SK-N-SH treated with all-trans-retinoic acid at 6 μM for 48 hours (cell line): ENCODE results near the gene HLA-C.
"Not testable (repeated sequence)": the region's sequence is repeated elsewhere in the genome, so short reads cannot be mapped to it uniquely, and the experiment has no call there.

ENCODE experiments used
- ATAC-seq: fragments of 200-7000 bp; cut with Tn5 transposase; 3 replicates; pipeline ENCODE4 v1.9.1; 2020; ENCODE audit warnings: mild to moderate bottlenecking, moderate library complexity
- ARNTL ChIP-seq: fragments of 450-650 bp; formaldehyde crosslinking; IDR thresholded peaks from 2 replicates; pipeline ENCODE4 v1.5.0; 2020; ENCODE audit warnings: low read depth, mild to moderate bottlenecking, moderate library complexity, borderline replicate concordance
- BACH2 ChIP-seq: fragments of 250-450 bp; sonication (Bioruptor Pico); IDR thresholded peaks from 2 replicates; pipeline ENCODE4 v1.9.0; 2021; ENCODE audit warnings: mild to moderate bottlenecking, borderline replicate concordance
- CREB5 ChIP-seq: fragments of 250-450 bp; sonication (Bioruptor Pico); IDR thresholded peaks from 2 replicates; pipeline ENCODE4 v1.5.1; 2020; ENCODE audit warnings: low read depth, mild to moderate bottlenecking, moderate library complexity
- CSDC2 ChIP-seq: fragments of 250-450 bp; sonication (Bioruptor Pico); IDR thresholded peaks from 2 replicates; pipeline ENCODE4 v1.5.0; 2020; ENCODE audit warnings: mild to moderate bottlenecking, moderate library complexity
- ESRRG ChIP-seq: fragments of 250-450 bp; sonication (Bioruptor Pico); IDR thresholded peaks from 2 replicates; pipeline ENCODE4 v1.6.1; 2021; ENCODE audit warnings: mild to moderate bottlenecking
- GLIS3 ChIP-seq: fragments of 250-450 bp; sonication (Bioruptor Pico); IDR thresholded peaks from 2 replicates; pipeline ENCODE4 v1.5.0; 2020; ENCODE audit warnings: mild to moderate bottlenecking, moderate library complexity
- ISL1 ChIP-seq: fragments of 250-450 bp; sonication (Bioruptor Pico); IDR thresholded peaks from 2 replicates; pipeline ENCODE4 v2.1.2; 2022; ENCODE audit warnings: mild to moderate bottlenecking, moderate library complexity
- OSR1 ChIP-seq: fragments of 250-450 bp; sonication (Bioruptor Pico); IDR thresholded peaks from 2 replicates; pipeline ENCODE4 v1.8.0; 2022; ENCODE audit warnings: moderate library complexity, mild to moderate bottlenecking, inconsistent platforms
- PATZ1 ChIP-seq: fragments of 250-450 bp; sonication (Bioruptor Pico); IDR thresholded peaks from 2 replicates; pipeline ENCODE4 v1.8.0; 2020; ENCODE audit warnings: mild to moderate bottlenecking, moderate library complexity, borderline replicate concordance
- RARB ChIP-seq: fragments of 250-450 bp; sonication (Bioruptor Pico); IDR thresholded peaks from 2 replicates; pipeline ENCODE4 v1.8.0; 2021; ENCODE audit warnings: mild to moderate bottlenecking, moderate library complexity
- SNAI2 ChIP-seq: fragments of 250-450 bp; sonication (Bioruptor Pico); IDR thresholded peaks from 2 replicates; pipeline ENCODE4 v1.5.0; 2020; ENCODE audit warnings: mild to moderate bottlenecking, moderate library complexity
- TCF4 ChIP-seq: fragments of 250-450 bp; sonication (Bioruptor Pico); IDR thresholded peaks from 2 replicates; pipeline ENCODE4 v1.8.0; 2021; ENCODE audit warnings: mild to moderate bottlenecking, moderate library complexity, borderline replicate concordance
- TOX ChIP-seq: fragments of 250-450 bp; sonication (Bioruptor Pico); IDR thresholded peaks from 2 replicates; pipeline ENCODE4 v1.8.0; 2021; ENCODE audit warnings: mild to moderate bottlenecking, moderate library complexity, borderline replicate concordance
- TSHZ2 ChIP-seq: fragments of 250-450 bp; sonication (Bioruptor Pico); IDR thresholded peaks from 2 replicates; pipeline ENCODE4 v1.5.0; 2020; ENCODE audit warnings: mild to moderate bottlenecking, moderate library complexity
- ZC3H10 ChIP-seq: fragments of 250-450 bp; sonication (Bioruptor Pico); IDR thresholded peaks from 2 replicates; pipeline ENCODE4 v1.5.1; 2021; ENCODE audit warnings: mild to moderate bottlenecking, moderate library complexity
- ZFP3 ChIP-seq: fragments of 250-450 bp; sonication (Bioruptor Pico); IDR thresholded peaks from 2 replicates; pipeline ENCODE4 v1.5.0; 2020; ENCODE audit warnings: mild to moderate bottlenecking, moderate library complexity
- ZFP30 ChIP-seq: fragments of 450-650 bp; formaldehyde crosslinking; IDR thresholded peaks from 2 replicates; pipeline ENCODE4 v1.5.0; 2022; ENCODE audit warnings: mild to moderate bottlenecking, moderate library complexity
- ZNF565 ChIP-seq: fragments of 450-650 bp; formaldehyde crosslinking; conservative IDR thresholded peaks from 2 replicates; pipeline ENCODE4 v1.5.0; 2020; ENCODE audit warnings: low read depth, mild to moderate bottlenecking, moderate library complexity
- ZNF70 ChIP-seq: fragments of 450-650 bp; formaldehyde crosslinking; IDR thresholded peaks from 2 replicates; pipeline ENCODE4 v1.5.0; 2020; ENCODE audit warnings: mild to moderate bottlenecking, moderate library complexity
- ZNF8 ChIP-seq: fragments of 450-650 bp; formaldehyde crosslinking; IDR thresholded peaks from 2 replicates; pipeline ENCODE4 v1.5.0; 2020; ENCODE audit warnings: mild to moderate bottlenecking, moderate library complexity
- TF ChIP-seq, protein P1 (sequence below): fragments of 250-450 bp; sonication (Bioruptor Pico); IDR thresholded peaks from 2 replicates; pipeline ENCODE4 v1.8.0; 2021; ENCODE audit warnings: low read depth, mild to moderate bottlenecking, moderate library complexity, borderline replicate concordance
- TF ChIP-seq, protein P2 (sequence below): fragments of 250-450 bp; sonication (Bioruptor Pico); IDR thresholded peaks from 2 replicates; pipeline ENCODE4 v1.5.1; 2021; ENCODE audit warnings: mild to moderate bottlenecking, moderate library complexity

The HLA-C gene

DNA sequence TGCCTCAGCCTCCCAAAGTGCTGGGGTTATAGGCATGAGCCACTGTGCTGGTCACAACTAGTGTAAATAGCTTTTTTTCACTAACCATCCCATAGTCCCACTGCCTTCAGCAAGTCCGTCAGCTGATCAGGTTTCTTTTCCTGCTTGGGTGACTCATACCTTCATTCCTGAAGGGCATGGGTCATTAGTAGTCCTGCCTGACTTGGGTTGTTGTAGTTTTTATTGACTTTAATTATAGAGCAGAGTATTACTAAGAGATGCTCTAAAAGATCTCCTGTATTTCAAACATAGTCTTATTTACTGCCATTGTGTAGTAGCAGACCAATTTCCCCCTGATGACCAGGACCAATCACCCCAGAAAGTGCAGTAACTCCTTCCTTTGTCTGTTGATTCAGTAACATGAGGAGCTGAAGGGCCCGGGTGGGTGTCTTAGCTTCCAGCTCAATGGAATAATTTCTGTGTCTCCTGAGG lies 25.8 kb downstream of the HLA-C start (continued):
- TF ChIP-seq PATZ1 (CRISPR knock-in tag) (no peak), CSDC2 (CRISPR knock-in tag) (no peak), GLIS3 (no peak)

- no peak for ATAC-seq
- TF ChIP-seq PATZ1 (CRISPR knock-in tag) (no peak), OSR1 (CRISPR knock-in tag) (no peak), BACH2 (CRISPR knock-in tag) (no peak), ZFP3 (CRISPR knock-in tag) (no peak), ZC3H10 (no peak), CREB5 (CRISPR knock-in tag) (no peak), TCF4 (CRISPR knock-in tag) (no peak), ISL1 (CRISPR knock-in tag) (no peak), CSDC2 (CRISPR knock-in tag) (no peak), ZNF565 (CRISPR knock-in tag) (no peak), RARB (CRISPR knock-in tag) (no peak), TOX (no peak), ZNF8 (CRISPR knock-in tag) (no peak), ARNTL (CRISPR knock-in tag) (no peak), GLIS3 (no peak)
- TF ChIP-seq, protein P1, sequence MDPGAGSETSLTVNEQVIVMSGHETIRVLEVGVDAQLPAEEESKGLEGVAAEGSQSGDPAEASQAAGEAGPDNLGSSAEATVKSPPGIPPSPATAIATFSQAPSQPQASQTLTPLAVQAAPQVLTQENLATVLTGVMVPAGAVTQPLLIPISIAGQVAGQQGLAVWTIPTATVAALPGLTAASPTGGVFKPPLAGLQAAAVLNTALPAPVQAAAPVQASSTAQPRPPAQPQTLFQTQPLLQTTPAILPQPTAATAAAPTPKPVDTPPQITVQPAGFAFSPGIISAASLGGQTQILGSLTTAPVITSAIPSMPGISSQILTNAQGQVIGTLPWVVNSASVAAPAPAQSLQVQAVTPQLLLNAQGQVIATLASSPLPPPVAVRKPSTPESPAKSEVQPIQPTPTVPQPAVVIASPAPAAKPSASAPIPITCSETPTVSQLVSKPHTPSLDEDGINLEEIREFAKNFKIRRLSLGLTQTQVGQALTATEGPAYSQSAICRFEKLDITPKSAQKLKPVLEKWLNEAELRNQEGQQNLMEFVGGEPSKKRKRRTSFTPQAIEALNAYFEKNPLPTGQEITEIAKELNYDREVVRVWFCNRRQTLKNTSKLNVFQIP (CRISPR knock-in tag): no peak
These were observed 28.4 kb downstream of the HLA-C start for GRCh38 chr6:31243508-31243907.

- TF ChIP-seq ZFP30 (CRISPR knock-in tag): no peak
- TF ChIP-seq ARNTL (CRISPR knock-in tag): no peak
- TF ChIP-seq, protein P1 (CRISPR knock-in tag): no peak
- no peak for TF ChIP-seq CREB5 (CRISPR knock-in tag)
- no peak for TF ChIP-seq ISL1 (CRISPR knock-in tag)
- TF ChIP-seq ESRRG (CRISPR knock-in tag): no peak
- no peak for TF ChIP-seq TSHZ2 (CRISPR knock-in tag)
- TF ChIP-seq CSDC2 (CRISPR knock-in tag): no peak
- no peak for TF ChIP-seq ZNF565 (CRISPR knock-in tag)
- no peak for TF ChIP-seq ZFP3 (CRISPR knock-in tag)
- no peak for TF ChIP-seq ZNF8 (CRISPR knock-in tag)
- no peak for TF ChIP-seq ZC3H10
- TF ChIP-seq, protein P2, sequence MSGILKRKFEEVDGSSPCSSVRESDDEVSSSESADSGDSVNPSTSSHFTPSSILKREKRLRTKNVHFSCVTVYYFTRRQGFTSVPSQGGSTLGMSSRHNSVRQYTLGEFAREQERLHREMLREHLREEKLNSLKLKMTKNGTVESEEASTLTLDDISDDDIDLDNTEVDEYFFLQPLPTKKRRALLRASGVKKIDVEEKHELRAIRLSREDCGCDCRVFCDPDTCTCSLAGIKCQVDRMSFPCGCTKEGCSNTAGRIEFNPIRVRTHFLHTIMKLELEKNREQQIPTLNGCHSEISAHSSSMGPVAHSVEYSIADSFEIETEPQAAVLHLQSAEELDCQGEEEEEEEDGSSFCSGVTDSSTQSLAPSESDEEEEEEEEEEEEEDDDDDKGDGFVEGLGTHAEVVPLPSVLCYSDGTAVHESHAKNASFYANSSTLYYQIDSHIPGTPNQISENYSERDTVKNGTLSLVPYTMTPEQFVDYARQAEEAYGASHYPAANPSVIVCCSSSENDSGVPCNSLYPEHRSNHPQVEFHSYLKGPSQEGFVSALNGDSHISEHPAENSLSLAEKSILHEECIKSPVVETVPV (CRISPR knock-in tag): no peak
- TF ChIP-seq OSR1 (CRISPR knock-in tag): no peak
- no peak for TF ChIP-seq SNAI2
- no peak for TF ChIP-seq RARB (CRISPR knock-in tag)
- no peak for TF ChIP-seq BACH2 (CRISPR knock-in tag)
- no peak for TF ChIP-seq ZNF70 (CRISPR knock-in tag)
- TF ChIP-seq GLIS3: no peak
- TF ChIP-seq TCF4 (CRISPR knock-in tag): no peak
- no peak for ATAC-seq
These were observed 32.0 kb downstream of the HLA-C start for GRCh38 chr6:31239854-31240253.

- not testable (repeated sequence) for ATAC-seq
These were observed 37.8 kb downstream of the HLA-C start for GRCh38 chr6:31234101-31234500.
